ENCODE measurements around the gene CAMK2D. TPM values are rescaled to one million over a fixed set of nuclear protein-coding genes. Genes with fewer than 3 reads are reported as not detected.

CAMK2D gene
- total and polyA plus RNA-seq, 4 donors = 10.1 to 31.0 (median 25.6) TPM

DNA sequence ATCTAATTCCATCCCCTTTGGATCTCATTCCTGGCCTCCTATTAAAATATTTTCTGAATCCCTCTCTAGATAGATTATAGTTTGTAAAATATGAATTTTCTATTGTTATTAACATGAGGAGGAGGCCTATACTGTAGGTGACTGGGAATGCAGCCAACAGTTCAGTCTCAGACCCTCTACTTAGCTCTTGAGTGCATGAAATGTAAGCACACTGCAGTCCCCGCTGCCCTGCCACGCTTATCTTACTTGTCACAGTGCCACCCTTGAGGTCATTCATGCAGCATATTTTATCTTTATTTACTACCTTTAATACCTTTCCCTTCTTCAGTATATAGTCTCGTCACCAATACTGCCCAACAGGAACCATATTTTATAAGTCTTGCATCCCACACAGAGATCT lies 151.0 kb downstream of the CAMK2D start:
- Histone ChIP-seq H3K9me3 (ENCODE audit: control insufficient read depth in 4 of 4, low read length in 3 of 4) (no peaks in the 10 kb centered on the region), H3K4me3 (ENCODE audit: low read depth in 1 of 3, low read length in 3 of 3) (no peak overlapping the region), H3K4me1 (ENCODE audit: control insufficient read depth in 4 of 4, insufficient read depth in 4 of 4, low read length in 3 of 4) (peaks cover 1 to 8% (median 3%) of the 10 kb centered on the region in 4 donors), H3K27me3 (ENCODE audit: control insufficient read depth in 4 of 4, insufficient read depth in 4 of 4, low read length in 3 of 4) (no peaks in the 10 kb centered on the region), H3K9ac (ENCODE audit: low read depth in 1 of 2, low read length in 2 of 2) (no peak overlapping the region), H3K27ac (ENCODE audit: low read depth in 1 of 2, low read length in 2 of 2) (no peak overlapping the region), H3K36me3 (ENCODE audit: control insufficient read depth in 4 of 4, insufficient read depth in 3 of 4, low read depth in 1 of 4, low read length in 3 of 4) (no peaks in the 10 kb centered on the region)
- 94% methylated on average over 3 of the region's 3 CpGs for WGBS
- no peak for TF ChIP-seq FOXA1 (IDR thresholded peaks at IDR 0.05)
- TF ChIP-seq, protein P1, sequence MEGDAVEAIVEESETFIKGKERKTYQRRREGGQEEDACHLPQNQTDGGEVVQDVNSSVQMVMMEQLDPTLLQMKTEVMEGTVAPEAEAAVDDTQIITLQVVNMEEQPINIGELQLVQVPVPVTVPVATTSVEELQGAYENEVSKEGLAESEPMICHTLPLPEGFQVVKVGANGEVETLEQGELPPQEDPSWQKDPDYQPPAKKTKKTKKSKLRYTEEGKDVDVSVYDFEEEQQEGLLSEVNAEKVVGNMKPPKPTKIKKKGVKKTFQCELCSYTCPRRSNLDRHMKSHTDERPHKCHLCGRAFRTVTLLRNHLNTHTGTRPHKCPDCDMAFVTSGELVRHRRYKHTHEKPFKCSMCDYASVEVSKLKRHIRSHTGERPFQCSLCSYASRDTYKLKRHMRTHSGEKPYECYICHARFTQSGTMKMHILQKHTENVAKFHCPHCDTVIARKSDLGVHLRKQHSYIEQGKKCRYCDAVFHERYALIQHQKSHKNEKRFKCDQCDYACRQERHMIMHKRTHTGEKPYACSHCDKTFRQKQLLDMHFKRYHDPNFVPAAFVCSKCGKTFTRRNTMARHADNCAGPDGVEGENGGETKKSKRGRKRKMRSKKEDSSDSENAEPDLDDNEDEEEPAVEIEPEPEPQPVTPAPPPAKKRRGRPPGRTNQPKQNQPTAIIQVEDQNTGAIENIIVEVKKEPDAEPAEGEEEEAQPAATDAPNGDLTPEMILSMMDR (IDR thresholded peaks at IDR 0.05; ENCODE audit: low read depth, low read length, missing input control) = no peak
- no peak for DNase-seq (ENCODE audit: low spot score)

DNA sequence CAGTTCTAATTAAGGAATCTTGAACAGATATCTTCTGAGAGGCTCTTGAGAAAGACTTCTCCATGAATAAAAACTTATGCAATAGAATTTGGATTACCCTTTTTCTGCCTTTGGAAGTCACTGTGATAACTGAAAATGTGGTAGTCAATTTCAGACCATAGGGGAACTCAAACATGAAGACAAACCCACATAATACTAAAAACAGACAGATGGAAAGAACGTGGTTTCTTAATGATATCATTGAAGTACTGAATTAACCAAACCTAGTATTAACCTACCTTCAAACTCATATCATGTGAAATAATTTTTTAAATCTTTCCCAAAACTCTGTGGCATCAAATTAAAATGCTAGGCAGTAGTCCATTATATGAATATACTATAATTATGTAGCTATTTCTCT lies 153.5 kb downstream of the CAMK2D start:
- WGBS = 93% methylated on average over 1 of the region's 1 CpG
- no peak overlapping the region for H3K9ac ChIP-seq (ENCODE audit: low read depth in 1 of 2, low read length in 2 of 2)
- no peaks in the 10 kb centered on the region for H3K36me3 ChIP-seq (ENCODE audit: control insufficient read depth in 4 of 4, insufficient read depth in 3 of 4, low read depth in 1 of 4, low read length in 3 of 4)
- peaks cover 0 to 7% (median 2%) of the 10 kb centered on the region in 4 donors for H3K4me1 ChIP-seq (ENCODE audit: control insufficient read depth in 4 of 4, insufficient read depth in 4 of 4, low read length in 3 of 4)
- H3K9me3 ChIP-seq (ENCODE audit: control insufficient read depth in 4 of 4, low read length in 3 of 4) = no peaks in the 10 kb centered on the region
- no peak overlapping the region for H3K27ac ChIP-seq (ENCODE audit: low read depth in 1 of 2, low read length in 2 of 2)
- no peak overlapping the region for H3K4me3 ChIP-seq (ENCODE audit: low read depth in 1 of 3, low read length in 3 of 3)
- H3K27me3 ChIP-seq (ENCODE audit: control insufficient read depth in 4 of 4, insufficient read depth in 4 of 4, low read length in 3 of 4) = no peaks in the 10 kb centered on the region
- DNase-seq (ENCODE audit: low spot score) = no peak
- no peak for TF ChIP-seq YY1 (IDR thresholded peaks at IDR 0.05)
- no peak for TF ChIP-seq RAD21 (IDR thresholded peaks at IDR 0.05)

DNA sequence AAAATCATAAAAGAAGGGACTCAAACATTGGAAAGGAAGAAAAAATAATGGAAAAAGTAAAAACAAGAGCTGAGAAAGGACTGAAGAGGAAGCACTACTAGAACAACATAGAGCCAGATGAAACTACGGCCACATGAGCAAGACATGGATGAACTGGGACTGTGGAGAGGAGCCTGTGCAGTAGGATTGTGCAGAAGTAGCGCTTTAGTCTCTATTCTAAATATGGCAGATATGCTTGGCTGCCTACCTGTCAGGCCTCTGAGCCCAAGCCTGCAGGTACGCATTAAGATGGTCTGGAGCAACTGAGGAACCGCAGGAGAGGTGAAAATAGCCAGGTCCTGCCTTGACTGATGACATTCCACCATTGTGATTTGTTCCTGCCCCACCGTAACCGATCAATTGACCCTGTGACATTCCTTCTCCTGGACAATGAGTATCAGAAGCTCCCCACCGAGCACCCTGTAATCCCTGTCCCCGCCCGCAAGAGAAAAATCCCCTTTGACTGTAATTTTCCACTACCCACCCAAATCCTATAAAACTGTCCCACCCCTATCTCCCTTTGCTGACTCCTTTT lies 154.3 kb downstream of the CAMK2D start:
- 96% methylated on average over 9 of the region's 9 CpGs for whole genome bisulfite sequencing
- no peak overlapping the region for H3K27ac ChIP-seq (ENCODE audit: low read depth in 1 of 2, low read length in 2 of 2)
- DNase-seq (ENCODE audit: low spot score) = no peak

DNA sequence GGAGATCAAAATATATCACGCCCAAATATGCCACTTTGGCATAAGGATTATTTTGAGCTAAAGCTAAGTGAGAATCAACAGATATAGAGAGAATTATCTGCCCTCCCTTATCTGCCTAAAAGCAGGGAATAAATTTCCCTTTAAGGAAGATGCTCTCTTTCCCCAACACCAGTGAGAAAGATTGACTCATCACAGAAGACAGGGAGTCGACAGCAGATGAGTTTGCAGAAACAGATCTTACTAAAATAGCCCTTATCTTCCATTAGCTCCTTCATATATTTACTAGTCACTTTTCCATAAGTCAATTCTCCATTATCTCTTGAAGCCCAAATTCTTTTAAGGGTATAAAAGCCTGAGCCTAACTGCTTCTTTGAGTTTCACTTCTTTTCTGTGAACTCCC lies 156.6 kb downstream of the CAMK2D start:
- 86% methylated on average over 2 of the region's 2 CpGs for WGBS
- H3K27me3 ChIP-seq (ENCODE audit: control insufficient read depth in 4 of 4, insufficient read depth in 4 of 4, low read length in 3 of 4) = no peaks in the 10 kb centered on the region
- H3K4me1 ChIP-seq (ENCODE audit: control insufficient read depth in 4 of 4, insufficient read depth in 4 of 4, low read length in 3 of 4) = no peaks in the 10 kb centered on the region
- no peak overlapping the region for H3K4me3 ChIP-seq (ENCODE audit: low read depth in 1 of 3, low read length in 3 of 3)
- H3K27ac ChIP-seq (ENCODE audit: low read depth in 1 of 2, low read length in 2 of 2) = no peak overlapping the region
- DNase-seq (ENCODE audit: low spot score) = no peak
- TF ChIP-seq, protein P1 (IDR thresholded peaks at IDR 0.05; ENCODE audit: low read depth, low read length, missing input control) = no peak
- TF ChIP-seq EGR1 (IDR thresholded peaks at IDR 0.05; ENCODE audit: low read depth in 2 of 2) (no peak), YY1 (IDR thresholded peaks at IDR 0.05) (no peak), FOXA1 (IDR thresholded peaks at IDR 0.05) (no peak), GABPA (IDR thresholded peaks at IDR 0.05 in 1 of 2, conservative IDR thresholded peaks at IDR 0.05 in 1 of 2) (no peak), SP1 (IDR thresholded peaks at IDR 0.05) (no peak), HNF4A (conservative IDR thresholded peaks at IDR 0.05) (no peak)
- TF ChIP-seq, protein P2, sequence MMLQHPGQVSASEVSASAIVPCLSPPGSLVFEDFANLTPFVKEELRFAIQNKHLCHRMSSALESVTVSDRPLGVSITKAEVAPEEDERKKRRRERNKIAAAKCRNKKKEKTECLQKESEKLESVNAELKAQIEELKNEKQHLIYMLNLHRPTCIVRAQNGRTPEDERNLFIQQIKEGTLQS (IDR thresholded peaks at IDR 0.05) = no peak
- TF ChIP-seq, protein P3, sequence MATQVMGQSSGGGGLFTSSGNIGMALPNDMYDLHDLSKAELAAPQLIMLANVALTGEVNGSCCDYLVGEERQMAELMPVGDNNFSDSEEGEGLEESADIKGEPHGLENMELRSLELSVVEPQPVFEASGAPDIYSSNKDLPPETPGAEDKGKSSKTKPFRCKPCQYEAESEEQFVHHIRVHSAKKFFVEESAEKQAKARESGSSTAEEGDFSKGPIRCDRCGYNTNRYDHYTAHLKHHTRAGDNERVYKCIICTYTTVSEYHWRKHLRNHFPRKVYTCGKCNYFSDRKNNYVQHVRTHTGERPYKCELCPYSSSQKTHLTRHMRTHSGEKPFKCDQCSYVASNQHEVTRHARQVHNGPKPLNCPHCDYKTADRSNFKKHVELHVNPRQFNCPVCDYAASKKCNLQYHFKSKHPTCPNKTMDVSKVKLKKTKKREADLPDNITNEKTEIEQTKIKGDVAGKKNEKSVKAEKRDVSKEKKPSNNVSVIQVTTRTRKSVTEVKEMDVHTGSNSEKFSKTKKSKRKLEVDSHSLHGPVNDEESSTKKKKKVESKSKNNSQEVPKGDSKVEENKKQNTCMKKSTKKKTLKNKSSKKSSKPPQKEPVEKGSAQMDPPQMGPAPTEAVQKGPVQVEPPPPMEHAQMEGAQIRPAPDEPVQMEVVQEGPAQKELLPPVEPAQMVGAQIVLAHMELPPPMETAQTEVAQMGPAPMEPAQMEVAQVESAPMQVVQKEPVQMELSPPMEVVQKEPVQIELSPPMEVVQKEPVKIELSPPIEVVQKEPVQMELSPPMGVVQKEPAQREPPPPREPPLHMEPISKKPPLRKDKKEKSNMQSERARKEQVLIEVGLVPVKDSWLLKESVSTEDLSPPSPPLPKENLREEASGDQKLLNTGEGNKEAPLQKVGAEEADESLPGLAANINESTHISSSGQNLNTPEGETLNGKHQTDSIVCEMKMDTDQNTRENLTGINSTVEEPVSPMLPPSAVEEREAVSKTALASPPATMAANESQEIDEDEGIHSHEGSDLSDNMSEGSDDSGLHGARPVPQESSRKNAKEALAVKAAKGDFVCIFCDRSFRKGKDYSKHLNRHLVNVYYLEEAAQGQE (IDR thresholded peaks at IDR 0.05) = no peak
- H3K36me3 ChIP-seq (ENCODE audit: control insufficient read depth in 4 of 4, insufficient read depth in 3 of 4, low read depth in 1 of 4, low read length in 3 of 4) = no peaks in the 10 kb centered on the region
- H3K9ac ChIP-seq (ENCODE audit: low read depth in 1 of 2, low read length in 2 of 2) = no peak overlapping the region
- no peaks in the 10 kb centered on the region for H3K9me3 ChIP-seq (ENCODE audit: control insufficient read depth in 4 of 4, low read length in 3 of 4)

More for the DNA sequence above, 154.3 kb downstream of the CAMK2D start:
- no peaks in the 10 kb centered on the region for H3K9me3 ChIP-seq (ENCODE audit: control insufficient read depth in 4 of 4, low read length in 3 of 4)
- no peaks in the 10 kb centered on the region for H3K27me3 ChIP-seq (ENCODE audit: control insufficient read depth in 4 of 4, insufficient read depth in 4 of 4, low read length in 3 of 4)
- TF ChIP-seq RXRA (IDR thresholded peaks at IDR 0.05) = no peak
- TF ChIP-seq JUND (IDR thresholded peaks at IDR 0.05) = no peak
- no peak for TF ChIP-seq EGR1 (IDR thresholded peaks at IDR 0.05; ENCODE audit: low read depth in 2 of 2)
- TF ChIP-seq, protein P4, sequence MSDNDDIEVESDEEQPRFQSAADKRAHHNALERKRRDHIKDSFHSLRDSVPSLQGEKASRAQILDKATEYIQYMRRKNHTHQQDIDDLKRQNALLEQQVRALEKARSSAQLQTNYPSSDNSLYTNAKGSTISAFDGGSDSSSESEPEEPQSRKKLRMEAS (IDR thresholded peaks at IDR 0.05) = no peak
- TF ChIP-seq, protein P2 (IDR thresholded peaks at IDR 0.05) = no peak
- H3K4me3 ChIP-seq (ENCODE audit: low read depth in 1 of 3, low read length in 3 of 3) = no peak overlapping the region
- H3K9ac ChIP-seq (ENCODE audit: low read depth in 1 of 2, low read length in 2 of 2) = no peak overlapping the region
- H3K36me3 ChIP-seq (ENCODE audit: control insufficient read depth in 4 of 4, insufficient read depth in 3 of 4, low read depth in 1 of 4, low read length in 3 of 4) = no peaks in the 10 kb centered on the region
- peaks cover 0 to under 1% (median under 1%) of the 10 kb centered on the region in 4 donors for H3K4me1 ChIP-seq (ENCODE audit: control insufficient read depth in 4 of 4, insufficient read depth in 4 of 4, low read length in 3 of 4)
